Measurements from ENCODE around the gene ITIH4. TPM values are rescaled to one million over a fixed set of nuclear protein-coding genes. Genes with fewer than 3 reads are reported as not detected.

ITIH4 gene
- total and polyA plus RNA-seq, 2 donors, result 3.3 to 5.0 TPM

- no peaks in the 10 kb centered on the region for H3K4me1 ChIP-seq (ENCODE audit: insufficient read depth)
- 73% methylated on average over 18 of the region's 18 CpGs for WGBS
- no peak overlapping the region for H3K4me3 ChIP-seq (ENCODE audit: low read depth, low read length)
- peak overlapping the region; percentile 2 for H3K27ac ChIP-seq (ENCODE audit: low read depth)
- no peak for DNase-seq (ENCODE audit: extremely low spot score)
- H3K36me3 ChIP-seq (ENCODE audit: insufficient read depth), result peaks cover 4% of the 10 kb centered on the region
Observed at GRCh38 chr3:52844290-52844975, 14.0 kb upstream of the ITIH4 start.

GRCh38 chr3:52843881-52844280 is 13.4 kb upstream of the ITIH4 start:
- Histone ChIP-seq H3K4me1 (ENCODE audit: insufficient read depth) (no peaks in the 10 kb centered on the region), H3K4me3 (ENCODE audit: low read depth, low read length) (no peak overlapping the region), H3K36me3 (ENCODE audit: insufficient read depth) (peaks cover 4% of the 10 kb centered on the region), H3K27ac (ENCODE audit: low read depth) (peak overlapping the region; percentile 2)
- no peak for DNase-seq (ENCODE audit: extremely low spot score)
- 91% methylated on average over 2 of the region's 2 CpGs for WGBS

DNA sequence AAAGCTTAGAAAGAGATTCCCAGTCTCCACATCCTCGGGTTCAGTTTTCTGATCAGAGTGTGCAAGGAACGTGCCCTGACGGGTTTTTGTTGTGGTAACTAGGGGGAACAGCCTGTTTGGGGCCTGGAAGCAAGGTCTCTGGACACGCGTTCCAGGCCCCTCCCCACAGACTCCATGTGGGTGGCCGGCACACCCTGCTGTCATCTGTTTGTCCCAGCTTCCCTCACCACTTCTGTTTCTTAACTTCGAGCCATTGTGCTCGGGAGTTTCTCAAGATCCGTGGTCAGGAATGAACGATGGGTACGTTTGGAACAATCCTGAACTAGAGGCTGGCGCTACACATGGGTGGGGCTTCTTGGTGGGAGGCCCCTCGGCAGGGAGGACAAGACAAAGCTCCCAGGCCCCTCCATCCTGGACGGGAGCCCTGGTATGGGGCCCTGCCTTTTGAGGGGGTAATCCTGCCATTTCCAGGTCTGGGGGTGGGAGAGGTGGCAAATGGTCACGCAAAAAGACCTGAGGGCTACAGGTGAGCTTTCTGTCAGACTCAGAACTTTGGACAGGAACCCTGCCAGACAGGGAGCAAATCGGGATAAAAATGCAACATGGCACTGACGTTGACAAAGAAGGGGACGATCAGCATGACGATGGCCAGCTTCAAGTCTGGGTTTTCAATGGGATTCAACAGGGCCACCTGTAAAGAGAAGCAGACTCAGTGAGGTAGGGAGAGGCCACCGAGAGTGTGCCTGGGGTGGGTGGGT is 12.8 kb upstream of the ITIH4 start:
- no peaks in the 10 kb centered on the region for H3K4me1 ChIP-seq (ENCODE audit: insufficient read depth)
- H3K4me3 ChIP-seq (ENCODE audit: low read depth, low read length), result no peak overlapping the region
- 70% methylated on average over 20 of the region's 20 CpGs for WGBS
- peaks cover 4% of the 10 kb centered on the region for H3K36me3 ChIP-seq (ENCODE audit: insufficient read depth)
- peak; percentile 6 for DNase-seq (ENCODE audit: extremely low spot score)
- H3K27ac ChIP-seq (ENCODE audit: low read depth), result no peak overlapping the region

GRCh38 chr3:52842424-52842823 is 12.0 kb upstream of the ITIH4 start:
- Histone ChIP-seq H3K27ac (ENCODE audit: low read depth) (no peak overlapping the region), H3K4me1 (ENCODE audit: insufficient read depth) (no peaks in the 10 kb centered on the region), H3K36me3 (ENCODE audit: insufficient read depth) (peaks cover 4% of the 10 kb centered on the region), H3K4me3 (ENCODE audit: low read depth, low read length) (no peak overlapping the region)
- DNase-seq (ENCODE audit: extremely low spot score), result no peak
- 76% methylated on average over 7 of the region's 7 CpGs for WGBS

DNA sequence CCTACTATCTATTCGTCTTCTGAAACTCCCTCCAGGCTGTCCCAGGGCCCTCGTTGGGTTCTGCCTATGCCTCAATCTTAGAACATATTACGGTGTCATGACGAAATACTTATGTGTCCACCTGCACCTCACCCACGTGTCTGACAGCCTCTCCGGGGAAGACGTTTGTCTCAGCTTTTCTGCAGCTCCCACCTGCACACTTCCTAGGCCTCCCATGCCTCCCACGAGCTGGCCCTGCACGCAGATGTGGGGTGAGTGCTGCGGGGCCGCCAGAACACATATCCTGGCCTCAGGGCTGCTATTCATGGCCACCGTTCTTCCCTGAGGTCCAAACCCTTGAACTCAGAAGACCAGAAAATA is 11.5 kb upstream of the ITIH4 start:
- no peak overlapping the region for H3K27ac ChIP-seq (ENCODE audit: low read depth)
- H3K4me3 ChIP-seq (ENCODE audit: low read depth, low read length), result no peak overlapping the region
- H3K4me1 ChIP-seq (ENCODE audit: insufficient read depth), result no peaks in the 10 kb centered on the region
- 87% methylated on average over 12 of the region's 12 CpGs for WGBS
- no peak for DNase-seq (ENCODE audit: extremely low spot score)
- peaks cover 3% of the 10 kb centered on the region for H3K36me3 ChIP-seq (ENCODE audit: insufficient read depth)

DNA sequence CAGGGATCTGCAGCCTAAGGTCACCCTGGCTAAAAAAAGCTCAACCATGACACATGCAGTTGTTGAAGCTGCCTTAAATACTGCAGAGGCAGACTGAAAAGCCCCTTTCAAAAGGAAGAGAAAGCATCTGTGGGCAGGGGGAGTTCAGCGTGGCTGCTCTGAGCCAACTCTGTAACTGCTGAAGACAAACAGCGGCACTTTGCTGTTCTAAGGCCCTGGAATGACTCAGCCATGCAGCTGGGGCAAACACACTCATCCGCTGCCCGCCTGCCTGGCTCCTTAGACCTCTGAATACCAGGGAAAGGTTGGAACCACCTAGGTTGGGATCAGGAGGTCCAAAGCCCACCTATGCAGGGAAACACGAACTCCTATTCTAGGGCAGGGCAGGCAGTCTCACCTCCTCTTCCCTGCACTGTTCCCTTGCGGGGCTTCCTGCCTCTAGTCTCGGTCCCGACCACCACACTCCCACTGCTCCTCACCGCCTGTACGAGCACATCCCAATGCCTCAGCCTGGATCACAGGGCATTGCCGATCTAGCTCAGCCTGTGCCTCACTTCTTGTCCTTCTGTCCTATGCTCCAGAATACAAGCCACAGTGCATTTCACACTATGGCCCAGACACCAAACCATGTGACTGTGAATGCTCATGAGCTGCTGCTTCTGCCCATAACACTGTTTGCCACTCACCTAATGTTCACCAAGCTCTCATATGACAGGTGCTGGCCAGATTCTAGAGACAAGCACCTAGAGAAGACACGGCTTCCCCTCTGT is 10.9 kb upstream of the ITIH4 start:
- H3K36me3 ChIP-seq (ENCODE audit: insufficient read depth), result peaks cover 2% of the 10 kb centered on the region
- no peaks in the 10 kb centered on the region for H3K4me1 ChIP-seq (ENCODE audit: insufficient read depth)
- no peak overlapping the region for H3K27ac ChIP-seq (ENCODE audit: low read depth)
- H3K4me3 ChIP-seq (ENCODE audit: low read depth, low read length), result no peak overlapping the region
- no peak for DNase-seq (ENCODE audit: extremely low spot score)
- WGBS, result 96% methylated on average over 12 of the region's 12 CpGs

DNA sequence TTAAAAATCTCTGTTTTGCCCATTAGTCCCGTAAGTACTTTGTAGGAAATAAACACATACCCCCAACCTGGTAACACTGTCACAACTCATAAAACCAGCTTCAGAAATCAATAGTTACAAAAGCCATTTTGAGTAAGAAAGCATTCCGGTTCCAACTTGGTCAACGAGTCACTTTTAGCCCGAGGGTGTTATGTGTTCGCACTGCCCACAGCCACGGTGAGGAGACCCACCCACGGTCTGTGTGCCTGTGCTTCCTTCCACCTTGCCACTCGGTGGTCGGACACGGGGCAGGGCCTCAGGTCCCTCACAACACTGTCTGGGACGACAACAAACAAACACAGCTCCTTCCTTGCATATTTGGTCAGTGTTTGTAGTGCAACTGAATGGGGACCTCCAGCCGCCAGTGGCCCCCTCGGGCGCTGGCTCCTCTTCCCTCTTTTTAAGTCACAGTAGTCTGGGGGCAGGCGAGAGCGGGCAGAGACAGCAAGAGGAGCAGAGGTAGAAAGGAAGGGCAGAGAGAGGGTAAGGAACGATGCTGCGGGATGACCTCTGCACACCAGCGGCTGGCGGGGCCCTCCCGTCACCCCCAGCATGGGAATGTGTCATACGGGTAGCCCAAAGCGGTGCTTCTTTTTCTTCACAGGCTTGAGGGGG is 9.5 kb upstream of the ITIH4 start:
- no peaks in the 10 kb centered on the region for H3K4me1 ChIP-seq (ENCODE audit: insufficient read depth)
- no peak overlapping the region for H3K27ac ChIP-seq (ENCODE audit: low read depth)
- 90% methylated on average over 23 of the region's 23 CpGs for WGBS
- no peak overlapping the region for H3K4me3 ChIP-seq (ENCODE audit: low read depth, low read length)
- no peak for DNase-seq (ENCODE audit: extremely low spot score)
- H3K36me3 ChIP-seq (ENCODE audit: insufficient read depth), result peaks cover 2% of the 10 kb centered on the region

DNA sequence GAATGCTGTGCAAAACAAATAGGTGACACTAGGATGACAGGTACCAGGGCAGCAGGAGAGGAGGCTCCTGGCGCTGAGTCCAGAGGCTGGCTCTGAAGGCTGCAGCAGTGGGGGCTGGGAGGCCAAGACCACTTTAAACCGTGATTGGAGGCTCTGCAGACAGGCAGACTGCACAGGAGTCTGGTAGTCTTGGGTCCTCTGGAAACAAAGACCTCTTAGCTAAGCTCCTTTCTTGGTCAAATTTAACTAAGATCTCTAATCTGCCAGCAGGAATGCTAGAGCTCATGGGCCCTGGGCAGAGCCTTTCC is 8.8 kb upstream of the ITIH4 start:
- no peak for DNase-seq (ENCODE audit: extremely low spot score)
- peaks cover 2% of the 10 kb centered on the region for H3K36me3 ChIP-seq (ENCODE audit: insufficient read depth)
- no peak overlapping the region for H3K27ac ChIP-seq (ENCODE audit: low read depth)
- no peak overlapping the region for H3K4me3 ChIP-seq (ENCODE audit: low read depth, low read length)
- WGBS, result 76% methylated on average over 2 of the region's 2 CpGs
- H3K4me1 ChIP-seq (ENCODE audit: insufficient read depth), result no peaks in the 10 kb centered on the region

DNA sequence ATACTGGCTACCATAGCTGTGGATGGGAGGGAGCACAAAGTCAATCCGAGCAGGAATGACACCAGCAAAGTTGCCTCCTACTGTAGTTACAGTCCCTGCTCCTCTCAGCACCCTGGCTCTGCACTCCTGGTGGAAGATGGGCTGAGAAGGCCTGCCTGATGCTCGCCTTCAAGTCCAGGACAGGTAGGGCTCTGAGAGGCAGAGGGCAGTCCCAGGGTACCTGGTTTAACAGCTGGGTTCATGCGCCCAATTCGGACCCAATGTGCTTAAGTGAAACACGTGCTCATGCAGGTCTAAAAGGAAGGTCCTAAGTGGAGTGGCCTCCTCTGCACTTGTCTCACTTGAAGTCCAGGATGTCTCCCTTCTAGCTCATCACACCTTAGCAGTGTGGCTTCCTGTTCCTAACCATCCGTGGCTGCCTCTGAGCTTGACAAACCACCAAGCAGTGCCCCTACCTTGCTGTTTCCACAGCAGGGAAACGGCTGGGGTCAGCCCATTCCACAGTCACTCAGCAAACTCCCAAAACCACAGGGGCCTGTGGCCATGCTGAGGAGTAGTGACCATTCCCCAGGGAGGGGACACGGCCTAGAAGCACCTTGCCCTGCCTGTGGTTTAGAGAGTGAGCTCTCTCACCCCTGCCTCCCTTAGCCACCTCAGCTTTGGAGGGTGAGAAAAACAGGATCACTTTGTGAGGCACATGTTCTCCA is 8.2 kb upstream of the ITIH4 start:
- DNase-seq (ENCODE audit: extremely low spot score), result no peak
- peaks cover 2% of the 10 kb centered on the region for H3K36me3 ChIP-seq (ENCODE audit: insufficient read depth)
- H3K4me3 ChIP-seq (ENCODE audit: low read depth, low read length), result no peak overlapping the region
- 90% methylated on average over 8 of the region's 8 CpGs for WGBS
- H3K4me1 ChIP-seq (ENCODE audit: insufficient read depth), result no peaks in the 10 kb centered on the region
- no peak overlapping the region for H3K27ac ChIP-seq (ENCODE audit: low read depth)

DNA sequence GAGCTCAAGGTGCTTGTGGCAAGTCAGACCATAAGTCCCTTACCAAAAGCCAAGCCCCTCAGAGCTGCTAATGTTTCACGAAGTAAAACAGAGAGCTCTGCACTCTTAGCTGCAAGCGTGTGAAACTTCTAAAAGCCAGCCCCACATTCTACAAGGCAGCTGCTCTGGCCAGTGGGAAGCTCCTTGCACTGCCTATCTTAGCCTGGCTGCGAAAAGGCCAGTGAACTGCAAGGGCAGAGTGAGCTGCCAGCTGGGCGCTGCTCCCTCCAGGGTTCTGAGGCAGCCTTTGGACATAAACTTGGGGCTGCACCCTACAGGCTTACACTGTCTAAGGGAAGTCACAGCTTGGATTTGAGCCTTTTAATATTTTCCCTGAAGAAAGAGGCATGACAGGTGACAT is 6.5 kb upstream of the ITIH4 start:
- Histone ChIP-seq H3K27ac (ENCODE audit: low read depth) (no peak overlapping the region), H3K36me3 (ENCODE audit: insufficient read depth) (peaks cover 2% of the 10 kb centered on the region), H3K4me3 (ENCODE audit: low read depth, low read length) (no peak overlapping the region), H3K4me1 (ENCODE audit: insufficient read depth) (no peaks in the 10 kb centered on the region)
- 92% methylated on average over 4 of the region's 4 CpGs for WGBS
- no peak for DNase-seq (ENCODE audit: extremely low spot score)

GRCh38 chr3:52836471-52836845 is 6.0 kb upstream of the ITIH4 start:
- Histone ChIP-seq H3K4me1 (ENCODE audit: insufficient read depth) (no peaks in the 10 kb centered on the region), H3K27ac (ENCODE audit: low read depth) (no peak overlapping the region), H3K4me3 (ENCODE audit: low read depth, low read length) (no peak overlapping the region), H3K36me3 (ENCODE audit: insufficient read depth) (peaks cover 2% of the 10 kb centered on the region)
- no peak for DNase-seq (ENCODE audit: extremely low spot score)
- 89% methylated on average over 5 of the region's 5 CpGs for WGBS

DNA sequence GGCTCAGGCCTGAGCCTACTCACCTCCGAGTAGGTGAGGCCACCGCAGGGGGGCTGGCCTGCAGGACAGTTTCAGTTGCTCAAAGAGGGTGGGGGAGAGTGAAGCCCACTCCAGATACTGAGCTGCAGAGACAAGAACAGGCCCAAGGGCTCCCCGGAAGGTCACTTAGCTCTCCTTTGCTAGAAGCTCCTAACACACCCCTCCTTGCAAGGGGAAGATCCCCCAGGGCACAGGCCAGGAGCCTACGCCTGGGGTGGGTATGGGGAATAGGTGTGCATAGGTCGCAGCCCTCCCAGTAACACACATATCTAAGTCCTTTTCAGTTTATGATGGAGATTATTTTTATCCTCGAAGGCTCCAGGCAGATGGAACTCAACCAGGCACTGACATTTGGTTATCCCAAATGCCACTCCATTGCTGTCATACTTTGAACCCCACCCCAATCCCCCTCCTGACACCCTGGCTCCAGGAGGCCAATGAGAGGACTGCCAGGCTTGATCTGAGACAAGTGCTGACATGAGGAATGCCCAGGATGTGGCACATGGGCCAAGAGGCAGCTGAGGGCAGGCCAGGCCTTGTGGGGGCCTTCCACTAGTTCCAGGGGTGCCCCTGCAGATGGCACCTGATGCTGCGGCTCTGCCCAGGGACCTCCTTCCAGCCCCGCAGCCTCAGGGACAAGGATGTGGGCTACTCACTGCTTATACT is 5.4 kb upstream of the ITIH4 start:
- 82% methylated on average over 8 of the region's 8 CpGs for WGBS
- Histone ChIP-seq H3K4me1 (ENCODE audit: insufficient read depth) (no peaks in the 10 kb centered on the region), H3K27ac (ENCODE audit: low read depth) (no peak overlapping the region), H3K4me3 (ENCODE audit: low read depth, low read length) (no peak overlapping the region), H3K36me3 (ENCODE audit: insufficient read depth) (peaks cover 2% of the 10 kb centered on the region)
- DNase-seq (ENCODE audit: extremely low spot score), result no peak

Measured in urinary bladder (tissue), 4 donors.